PC-9 (cell line): ENCODE measurements around the gene MDC1.

ENCODE experiments used
- CTCF ChIP-seq: fragments of 200-600 bp; sonication (generic); conservative IDR thresholded peaks from 2 replicates; pipeline ENCODE4 v1.6.1; 2017; ENCODE audit warnings: mixed run types, antibody characterized with exemption, mild to moderate bottlenecking, moderate library complexity
- EZH2 ChIP-seq: fragments of 200-600 bp; sonication (generic); IDR thresholded peaks from 2 replicates; pipeline ENCODE4 v1.8.0; 2017; ENCODE audit warnings: antibody characterized with exemption, low read depth

GRCh38 chr6:30722280-30723112 is 5.4 kb upstream of the MDC1 start:
- TF ChIP-seq EZH2 (no peak), CTCF (peak; percentile 98)
